HT1080 (cell line): Measurements from ENCODE around the gene TEX30. TPM values are rescaled to one million over a fixed set of nuclear protein-coding genes. Genes with fewer than 3 reads are reported as not detected.
"Not testable (repeated sequence)": the region's sequence is repeated elsewhere in the genome, so short reads cannot be mapped to it uniquely, and the experiment has no call there.

ENCODE experiments used
- DNase-seq: peaks from one replicate; pipeline ENCODE4 v3.0.0-alpha.2; 2015; ENCODE audit warnings: low read depth
- polyA plus RNA-seq, 2 experiments: library from polyadenylated mRNA; depleted of rRNA; stranded (reverse); fragments of >200 nt; gene quantifications; 2 replicates each; pipeline ENCODE4 v1.2.3, GENCODE V29; 2015
- total RNA-seq: library from RNA; depleted of rRNA; stranded (reverse); fragments of >200 nt; shearing (Covaris generic); gene quantifications from 2 replicates; pipeline ENCODE4 v1.2.3, GENCODE V29; 2014; rRNA removed

Gene TEX30
- total RNA-seq, result 42.7 and 48.8 TPM in 2 replicates
- polyA plus RNA-seq (2015; cell fraction: cytosol; rRNA removed), result 33.6 and 37.8 TPM in 2 replicates
- 15.1 and 17.2 TPM in 2 replicates for polyA plus RNA-seq (2015; cell fraction: nucleus; rRNA removed)

- peak; percentile 86 for DNase-seq
These were observed at the start of gene TEX30 for GRCh38 chr13:102773441-102774213. Gene TEX30, minus strand, starts transcription at chr13:102773786. Its CDS starts 3,760 bp downstream, at chr13:102770026.

- DNase-seq, result no peak
These were observed 44.3 kb upstream of the TEX30 start for GRCh38 chr13:102817907-102818306.

GRCh38 chr13:102817241-102817640 is 43.7 kb upstream of the TEX30 start:
- DNase-seq, result no peak

DNA sequence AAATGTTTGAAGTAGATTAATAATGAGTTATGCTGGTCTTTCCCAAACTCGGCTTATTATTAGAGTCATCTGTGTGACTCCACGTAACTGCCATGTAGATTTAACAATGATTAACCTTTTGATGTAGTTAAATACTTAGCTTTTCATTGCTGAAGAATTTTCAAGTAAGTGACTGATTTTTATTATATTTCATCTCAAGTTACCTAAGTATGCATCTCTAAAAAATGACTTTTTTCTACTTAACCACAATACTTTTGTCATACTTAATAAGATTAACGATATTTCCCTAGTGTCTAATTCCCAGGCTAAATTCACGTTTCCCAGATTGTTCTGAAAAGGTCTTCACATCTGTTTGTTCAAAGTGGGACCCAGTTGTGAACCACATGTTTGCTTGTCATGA is 43.1 kb upstream of the TEX30 start:
- DNase-seq, result no peak

DNA sequence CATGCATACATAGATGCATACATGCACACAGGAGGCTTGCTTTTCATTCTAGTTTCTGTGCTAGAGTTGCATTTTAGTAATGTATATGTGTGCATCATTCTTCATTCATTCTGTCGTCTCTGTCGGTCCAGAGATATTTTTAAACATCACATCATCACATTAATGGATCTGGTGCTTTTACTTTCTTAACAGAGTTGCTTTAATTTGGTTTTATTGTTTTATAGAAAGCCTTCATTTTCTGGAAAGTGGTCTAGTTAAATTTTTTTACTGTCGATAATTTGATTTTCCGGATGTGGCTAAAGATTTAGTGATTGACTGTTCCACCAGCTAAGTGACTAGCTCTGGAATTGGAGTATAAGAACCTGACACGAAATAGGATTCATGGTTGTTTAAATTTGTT is 42.2 kb upstream of the TEX30 start:
- DNase-seq, result no peak

DNA sequence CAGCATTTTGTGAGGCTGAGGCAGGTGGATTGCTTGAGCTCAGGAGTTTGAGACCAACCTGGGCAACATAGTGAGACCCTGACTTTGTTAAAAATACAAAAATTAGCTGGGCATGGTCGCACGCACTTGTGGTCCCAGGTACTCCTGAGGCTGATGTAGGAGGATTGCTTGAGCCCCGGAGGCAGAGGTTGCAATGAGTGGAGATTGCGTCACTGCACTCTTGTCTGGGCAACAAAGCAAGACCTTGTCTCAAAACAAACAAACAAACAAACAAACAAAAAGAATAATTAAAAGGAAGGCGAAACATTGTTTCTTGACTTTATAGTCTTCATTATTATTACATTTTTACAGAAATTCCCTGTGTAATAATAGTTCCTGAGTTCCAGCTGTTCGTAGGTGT is 41.2 kb upstream of the TEX30 start:
- no peak for DNase-seq

- DNase-seq, result no peak
These were observed 40.5 kb upstream of the TEX30 start for GRCh38 chr13:102814025-102814607.

DNA sequence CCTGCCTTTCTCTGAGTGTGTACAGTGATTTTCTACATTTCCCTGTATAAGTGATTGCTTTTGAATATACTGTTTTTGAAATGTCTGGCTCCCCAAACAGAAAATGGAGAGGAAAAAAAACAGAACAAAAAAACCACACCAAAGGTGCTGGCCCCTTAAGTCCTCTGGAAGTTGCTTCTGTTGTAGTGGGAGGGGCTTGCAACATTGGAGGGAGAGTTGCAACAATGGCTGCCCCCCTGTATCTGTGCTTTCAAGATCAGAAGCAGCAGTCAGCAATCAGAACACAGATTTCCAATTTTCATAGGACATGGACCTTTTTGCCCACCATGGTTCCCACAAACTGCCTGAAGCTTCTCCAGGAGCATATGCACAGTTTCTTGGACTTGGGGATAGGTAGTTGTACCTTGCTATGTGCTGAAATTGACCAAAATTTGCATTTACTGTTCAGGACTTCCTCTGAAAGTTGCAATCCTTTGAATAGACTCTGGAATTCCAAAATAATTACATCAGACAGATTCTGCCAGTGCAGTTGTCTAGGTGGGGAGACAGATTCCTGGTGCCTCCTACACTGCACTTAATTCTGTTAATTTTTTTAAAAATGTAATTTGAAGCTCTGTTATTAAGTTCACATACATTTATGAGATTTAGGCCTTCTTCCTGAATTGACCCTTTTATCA is 39.2 kb upstream of the TEX30 start:
- DNase-seq, result no peak

DNA sequence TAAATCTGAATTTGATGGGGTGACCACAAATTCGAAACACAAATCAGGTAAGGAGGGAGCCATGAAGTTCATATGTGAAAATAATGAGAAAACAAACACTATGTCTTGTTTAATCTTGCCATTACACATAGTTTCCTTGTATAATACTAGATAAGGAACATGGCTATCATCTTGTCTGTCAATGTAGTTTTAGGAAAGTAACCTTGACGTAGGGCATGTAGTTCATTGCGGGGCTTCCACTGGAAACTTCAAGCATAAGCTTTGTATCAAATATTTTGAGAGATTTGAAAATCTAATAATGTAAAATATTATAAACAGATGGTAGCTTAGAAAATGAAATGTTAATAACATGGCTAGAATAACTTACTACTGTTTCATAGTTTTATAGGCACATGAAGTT is 34.1 kb upstream of the TEX30 start:
- no peak for DNase-seq

DNA sequence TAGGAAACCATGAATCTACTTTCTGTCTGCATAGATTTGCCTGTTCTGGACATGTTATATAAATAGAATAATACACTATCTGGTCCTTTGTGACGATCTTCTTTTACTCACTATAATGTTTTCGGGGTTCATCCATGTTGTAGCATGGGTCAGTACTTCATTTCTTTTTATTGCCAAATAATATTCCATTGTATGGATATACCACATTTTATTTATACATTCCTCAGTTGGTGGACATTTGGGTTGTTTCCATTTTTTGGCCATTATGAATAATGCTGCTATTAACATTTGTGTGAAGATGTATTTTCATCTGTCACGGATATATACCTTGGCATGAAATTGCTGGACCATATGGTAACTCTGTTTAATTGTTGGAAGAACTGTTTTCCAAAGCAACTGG is 32.1 kb upstream of the TEX30 start:
- DNase-seq, result no peak

DNA sequence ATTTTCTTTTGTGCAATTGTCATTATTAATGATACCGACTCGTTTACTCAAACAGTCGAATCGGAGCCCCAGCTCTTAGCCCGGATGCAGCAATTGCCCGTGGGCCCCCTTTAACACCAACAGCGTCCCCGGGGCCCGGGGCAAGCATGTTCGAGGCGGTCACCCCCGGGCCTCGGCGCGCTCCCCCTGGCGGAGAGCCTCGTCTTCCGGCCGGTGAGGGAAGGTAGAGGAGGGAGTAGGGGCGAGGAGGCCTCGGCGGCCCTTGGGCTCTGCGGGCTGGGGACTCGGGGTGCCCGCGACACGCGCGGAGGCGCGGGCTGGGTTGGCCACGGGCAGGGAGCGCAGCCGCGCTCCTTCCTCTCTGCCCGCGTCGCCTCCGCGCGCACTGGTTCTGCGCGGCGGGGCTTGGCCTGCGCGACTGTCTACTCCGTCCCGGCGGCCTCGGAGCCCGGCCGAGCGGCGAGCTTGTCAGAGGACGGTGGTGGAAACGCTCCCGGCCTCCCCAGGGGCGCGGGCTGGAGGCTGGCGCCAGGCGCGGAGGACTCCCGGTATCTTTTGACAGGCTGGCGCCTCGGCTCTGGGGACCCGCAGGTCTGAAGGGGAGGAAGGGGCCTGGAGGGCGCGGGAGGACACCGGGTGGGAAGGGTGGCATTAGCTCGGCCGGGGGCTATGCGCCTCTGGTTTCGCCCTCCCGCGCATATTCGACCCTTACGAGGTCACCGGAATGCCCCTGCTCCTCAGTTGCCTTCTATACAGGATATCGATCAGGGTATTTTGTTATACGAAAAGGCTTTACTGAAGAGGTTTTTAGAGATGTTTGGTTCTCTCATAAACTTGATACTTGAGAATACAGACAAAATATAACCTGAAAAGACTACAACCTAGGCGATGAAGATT is 26.8 kb upstream of the TEX30 start:
- peak; percentile 76 for DNase-seq

DNA sequence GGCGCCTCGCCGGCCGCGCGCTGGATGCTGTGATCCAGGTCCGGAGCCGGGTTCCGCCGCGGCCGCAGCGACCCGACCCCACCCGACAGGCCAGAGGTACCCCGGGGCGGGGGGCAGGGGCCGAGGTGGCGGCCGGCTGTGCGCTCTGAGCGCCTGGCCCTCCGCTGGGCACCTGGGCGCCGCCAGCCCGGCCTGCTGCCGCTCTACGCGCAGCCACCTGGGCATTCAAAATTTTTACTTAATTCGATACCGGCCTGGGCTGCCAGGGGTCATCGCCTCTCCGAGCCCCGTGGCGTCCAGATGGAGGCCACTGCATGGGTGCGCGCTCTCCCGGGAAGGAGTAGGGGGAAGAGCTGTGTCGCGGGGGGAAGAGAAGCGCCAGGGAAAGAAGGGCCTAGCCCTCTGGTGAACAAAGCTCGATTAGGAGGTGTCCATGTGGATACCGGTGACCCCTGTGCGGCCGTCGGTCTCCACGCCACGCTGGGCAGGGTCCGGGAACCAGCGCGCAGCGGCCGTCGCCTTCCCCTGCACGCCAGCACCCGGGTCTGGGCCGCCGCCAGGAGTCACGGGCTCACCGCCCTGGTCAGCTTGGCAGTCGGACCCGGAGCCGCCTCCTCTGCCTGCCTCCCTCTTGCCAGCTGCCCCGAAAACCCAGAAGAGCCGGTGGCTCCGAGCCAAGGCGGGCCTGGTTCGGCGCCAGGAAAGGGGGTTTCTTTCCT is 26.0 kb upstream of the TEX30 start:
- DNase-seq, result peak; percentile 25

DNA sequence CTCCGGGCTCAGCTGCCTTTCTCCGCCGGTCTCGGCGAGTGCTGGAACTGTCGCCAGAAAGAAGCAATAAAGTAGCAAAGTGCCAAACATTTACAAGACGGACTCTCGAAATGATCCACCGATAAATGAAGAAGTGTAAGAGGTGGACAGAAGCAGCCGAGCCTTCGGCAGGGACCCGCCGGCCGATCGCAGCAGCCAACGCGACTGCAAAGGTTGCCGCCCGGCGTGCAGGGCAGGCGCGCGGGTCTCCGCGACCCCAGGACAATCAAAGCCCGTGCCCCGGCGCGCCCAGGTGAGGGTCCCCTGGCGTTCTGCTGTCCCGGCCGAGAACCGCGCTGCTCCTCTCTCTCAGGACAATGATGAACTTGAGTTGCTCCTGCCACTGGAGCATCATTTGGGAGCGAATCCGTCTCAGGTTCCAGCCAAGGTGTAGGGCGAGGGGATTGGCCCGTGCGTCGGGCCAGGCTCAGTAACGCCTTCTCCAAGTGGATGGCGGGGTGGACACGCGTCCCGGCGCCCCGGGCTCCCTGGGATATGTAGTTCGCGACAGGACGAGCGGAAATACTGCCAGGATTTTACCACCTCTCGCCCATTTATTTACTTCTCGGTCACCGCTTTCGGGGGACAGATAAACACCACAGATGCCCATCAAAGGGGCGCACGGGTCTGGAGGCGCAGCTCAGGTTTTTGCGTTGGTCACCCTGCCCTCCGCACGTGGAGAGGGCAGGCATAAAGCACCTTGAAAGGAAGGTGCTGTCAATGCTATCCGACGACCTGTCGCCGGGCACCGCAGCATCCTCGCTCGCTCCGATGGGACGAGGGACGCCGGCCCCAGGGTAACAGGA is 25.2 kb upstream of the TEX30 start, which contains the start of the genes BIVM and POGLUT2:
TSS of gene BIVM (plus strand) at position 539 of the 845 bp plus-strand sequence. CDS start 8,149 bp downstream, outside the sequence.
TSS of gene POGLUT2 (minus strand) at position 396 of the 845 bp plus-strand sequence. CDS start at position 90, 306 bp downstream.
- peak; percentile 95 for DNase-seq

DNA sequence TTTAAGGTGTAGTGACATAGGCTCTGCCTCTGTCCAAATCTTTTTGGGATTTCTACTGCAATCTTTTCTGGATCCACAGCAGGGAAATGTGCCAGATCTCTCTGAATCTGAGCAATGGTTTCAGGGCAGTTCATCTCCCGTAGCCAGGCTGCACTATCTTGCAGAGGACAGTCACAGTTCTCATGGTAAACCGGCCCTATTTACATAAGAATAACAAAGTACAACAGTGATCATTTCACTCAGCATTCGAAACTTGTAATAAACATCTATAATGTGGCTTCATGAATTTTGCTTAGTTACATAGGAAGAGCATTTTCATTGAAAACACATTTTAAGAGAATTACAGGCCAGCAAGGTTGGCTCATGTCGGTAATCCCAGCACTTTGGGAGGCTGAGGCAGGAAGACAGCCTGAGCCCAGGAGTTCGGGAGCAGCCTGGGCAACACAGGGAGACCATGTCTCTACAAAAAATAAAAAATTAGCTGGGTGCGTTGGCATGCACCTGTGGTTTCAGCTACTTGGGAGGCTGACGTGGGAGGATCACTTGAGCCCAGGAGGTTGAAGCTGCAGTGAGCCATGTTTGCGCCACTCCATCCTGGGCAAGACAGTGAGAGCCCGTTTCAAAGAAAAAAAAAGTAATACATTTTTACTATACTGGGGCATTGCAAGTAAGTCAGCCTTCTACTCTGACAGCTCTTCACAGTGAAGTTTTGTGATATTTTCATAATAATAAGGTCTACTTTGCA is 20.2 kb upstream of the TEX30 start:
- no peak for DNase-seq

GRCh38 chr13:102792396-102792795 is 18.8 kb upstream of the TEX30 start:
- DNase-seq, result no peak

DNA sequence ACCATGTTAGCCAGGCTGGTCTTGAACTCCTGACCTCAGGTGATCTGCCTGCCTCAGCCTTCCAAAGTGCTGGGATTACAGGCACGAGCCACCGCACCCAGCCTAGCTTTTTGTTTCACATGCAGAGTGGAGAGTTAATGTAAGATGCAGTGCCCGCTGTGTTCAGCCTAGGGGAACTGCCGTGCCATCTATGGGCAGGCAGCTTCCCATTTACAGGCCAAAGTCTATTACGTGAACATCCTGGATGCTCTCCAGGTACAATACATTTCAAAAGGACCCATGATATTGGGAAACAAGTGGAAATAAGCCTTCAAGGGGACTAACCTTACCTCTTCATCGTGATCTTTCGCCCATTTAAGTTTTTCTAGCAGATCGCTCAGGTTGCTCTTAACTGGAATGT is 15.1 kb upstream of the TEX30 start:
- no peak for DNase-seq

DNA sequence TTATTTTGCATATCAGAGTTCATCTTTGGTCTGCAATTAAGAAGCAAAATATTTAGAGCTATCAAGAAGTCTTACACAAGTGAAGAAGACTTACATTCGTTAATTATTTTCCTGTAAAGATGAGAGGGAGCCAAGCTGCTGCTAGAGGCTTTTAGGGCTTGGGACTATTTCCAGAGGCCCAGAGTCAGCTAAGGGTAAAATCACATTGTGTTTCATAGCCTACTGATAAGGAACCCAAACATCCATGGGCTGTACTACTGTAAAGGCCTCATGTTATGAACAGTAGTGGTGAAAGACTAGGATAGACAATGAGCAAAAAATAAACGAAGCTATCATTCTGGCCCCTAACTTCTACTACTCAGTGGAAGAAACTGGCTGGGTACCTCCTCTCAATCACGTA is 10.9 kb upstream of the TEX30 start:
- DNase-seq, result no peak

GRCh38 chr13:102781591-102781990 is 8.0 kb upstream of the TEX30 start:
- no peak for DNase-seq

DNA sequence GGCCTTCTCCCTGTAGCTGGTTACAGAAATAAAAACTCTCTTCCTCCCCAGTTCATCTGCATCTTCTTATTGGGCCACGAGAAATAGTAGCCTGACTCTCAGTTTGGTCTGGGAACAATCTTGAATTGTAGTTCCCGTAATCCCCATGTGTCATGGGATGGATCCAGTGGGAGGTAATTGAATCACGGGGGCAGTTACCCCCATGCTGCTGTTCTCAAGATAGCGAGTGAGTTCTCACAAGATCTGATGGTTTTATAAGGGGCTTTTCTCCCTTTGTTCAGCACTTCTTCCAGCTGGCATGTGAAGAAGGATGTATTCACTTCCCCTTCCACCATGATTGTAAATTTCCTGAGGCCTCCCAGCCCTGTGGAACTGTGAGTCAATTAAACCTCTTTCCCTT is 7.1 kb upstream of the TEX30 start:
- DNase-seq, result not testable (repeated sequence)
